Measurements from ENCODE around the gene SLC30A1.
A peak's percentile ranks its signal among the peaks of the same experiment; 100 is the strongest.

SLC30A1 gene

GRCh38 chr1:211525101-211525676 lies 53.8 kb downstream of the SLC30A1 start:
- DNase-seq: no peak

DNA sequence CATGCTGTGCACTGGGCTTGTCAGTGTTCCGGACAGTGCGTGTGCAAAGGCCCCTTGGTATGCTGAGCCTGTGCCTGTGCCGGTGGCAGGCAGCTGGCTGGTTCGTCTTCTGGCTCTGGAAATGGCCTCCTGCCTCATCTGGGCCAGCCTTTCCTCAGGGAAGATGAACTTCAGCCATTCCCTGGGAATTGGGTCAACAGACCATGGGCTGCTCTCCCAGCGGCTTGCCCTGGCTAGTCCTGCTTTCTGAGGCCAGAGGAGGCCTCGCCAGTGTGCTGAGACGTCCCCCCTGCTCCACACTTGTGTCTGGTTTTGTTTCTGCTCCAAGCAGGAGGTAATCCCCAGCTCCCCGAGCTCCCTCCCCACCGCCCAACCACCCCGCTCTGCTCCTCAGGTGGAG lies 54.4 kb downstream of the SLC30A1 start:
- peak in 14 of 56 donors; percentile 4 to 58 (median 20) for DNase-seq

DNA sequence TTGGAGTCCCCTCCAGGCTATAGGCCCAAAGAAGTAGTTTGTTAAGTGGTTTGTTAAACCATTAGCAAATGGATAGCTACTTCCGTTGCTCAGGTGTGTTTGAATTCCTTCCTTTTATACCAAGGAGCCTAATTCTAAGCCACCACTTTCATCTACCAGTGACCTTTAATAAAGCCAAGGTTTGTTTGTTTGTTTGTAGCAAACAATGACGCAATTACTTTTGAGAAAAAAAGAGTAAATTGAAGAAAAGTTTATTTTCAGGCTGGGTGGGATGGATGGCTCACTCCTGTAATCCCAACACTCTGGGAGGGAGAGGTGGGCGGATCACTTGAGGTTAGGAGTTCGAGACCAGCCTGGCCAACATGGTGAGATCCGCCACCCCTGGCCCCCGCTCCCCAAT lies 56.2 kb downstream of the SLC30A1 start:
- DNase-seq: no peak
